HG03196 (cell line): ENCODE results near the gene PML.
"Not testable (repeated sequence)": the region's sequence is repeated elsewhere in the genome, so short reads cannot be mapped to it uniquely, and the experiment has no call there.

ENCODE experiments used
- ATAC-seq: cut with Tn5 transposase; IDR thresholded peaks from one replicate; pipeline ENCODE4 v1.9.1; 2021; ENCODE audit not compliant: unreplicated experiment

The PML gene

GRCh38 chr15:73959012-73959581, 35.4 kb upstream of the PML start:
- ATAC-seq, result no peak

- no peak for ATAC-seq
These were observed 34.7 kb upstream of the PML start for GRCh38 chr15:73959801-73960200.

- not testable (repeated sequence) for ATAC-seq
These were observed 33.9 kb upstream of the PML start for GRCh38 chr15:73960472-73961070.

GRCh38 chr15:73962433-73962832, 32.1 kb upstream of the PML start:
- ATAC-seq, result no peak

- ATAC-seq, result peak; percentile 50
These were observed 29.8 kb upstream of the PML start for GRCh38 chr15:73964736-73965093.

- ATAC-seq, result peak; percentile 20
These were observed 29.3 kb upstream of the PML start for GRCh38 chr15:73965094-73965757.

- ATAC-seq, result no peak
These were observed 28.8 kb upstream of the PML start for GRCh38 chr15:73965758-73966113.

- no peak for ATAC-seq
These were observed 26.1 kb upstream of the PML start for GRCh38 chr15:73968461-73968860.

- no peak for ATAC-seq
These were observed 25.3 kb upstream of the PML start for GRCh38 chr15:73969151-73969759.

- no peak for ATAC-seq
These were observed 21.4 kb upstream of the PML start for GRCh38 chr15:73972984-73973682.

GRCh38 chr15:73973683-73974200, 20.8 kb upstream of the PML start:
- not testable (repeated sequence) for ATAC-seq

- ATAC-seq, result not testable (repeated sequence)
These were observed 18.9 kb upstream of the PML start for GRCh38 chr15:73975440-73976125.

GRCh38 chr15:73978896-73979295, 15.6 kb upstream of the PML start:
- no peak for ATAC-seq

- ATAC-seq, result no peak
These were observed 14.9 kb upstream of the PML start for GRCh38 chr15:73979636-73980035.

GRCh38 chr15:73981761-73982221, 12.7 kb upstream of the PML start:
- no peak for ATAC-seq

- ATAC-seq, result no peak
These were observed 12.1 kb upstream of the PML start for GRCh38 chr15:73982222-73982962.

GRCh38 chr15:73983211-73983727, 11.2 kb upstream of the PML start:
- no peak for ATAC-seq

- ATAC-seq, result no peak
These were observed 10.7 kb upstream of the PML start for GRCh38 chr15:73983773-73984172.

- no peak for ATAC-seq
These were observed 10.1 kb upstream of the PML start for GRCh38 chr15:73984208-73984979.
